ENCODE measurements around the gene PLSCR2. TPM values are rescaled to one million over a fixed set of nuclear protein-coding genes. Genes with fewer than 3 reads are reported as not detected.
"Not testable (repeated sequence)": the region's sequence is repeated elsewhere in the genome, so short reads cannot be mapped to it uniquely, and the experiment has no call there.

PLSCR2 gene
- polyA plus RNA-seq, 2 donors, result not detected

GRCh38 chr3:146431240-146431639 lies 38.1 kb downstream of the PLSCR2 start:
- Histone ChIP-seq H3K4me1 (ENCODE audit: control insufficient read depth in 2 of 2, insufficient read depth in 2 of 2, low read length in 1 of 2) (no peaks in the 10 kb centered on the region), H3K9me3 (ENCODE audit: control insufficient read depth in 2 of 2, insufficient read depth in 1 of 2, low read depth in 1 of 2, low read length in 1 of 2) (peaks cover 0 to 2% of the 10 kb centered on the region in 2 donors), H3K27me3 (ENCODE audit: control insufficient read depth in 1 of 2, insufficient read depth in 2 of 2, low read length in 2 of 2) (no peaks in the 10 kb centered on the region), H3K27ac (ENCODE audit: low read depth in 2 of 2, low read length in 1 of 2) (no peak overlapping the region), H3K4me3 (ENCODE audit: low read depth in 1 of 2, low read length in 2 of 2) (no peak overlapping the region), H3K36me3 (ENCODE audit: control insufficient read depth in 2 of 2, insufficient read depth in 2 of 2, low read length in 1 of 2) (no peaks in the 10 kb centered on the region)

- Histone ChIP-seq H3K36me3 (ENCODE audit: control insufficient read depth in 2 of 2, insufficient read depth in 2 of 2, low read length in 1 of 2) (no peaks in the 10 kb centered on the region), H3K4me1 (ENCODE audit: control insufficient read depth in 2 of 2, insufficient read depth in 2 of 2, low read length in 1 of 2) (no peaks in the 10 kb centered on the region), H3K9me3 (ENCODE audit: control insufficient read depth in 2 of 2, insufficient read depth in 1 of 2, low read depth in 1 of 2, low read length in 1 of 2) (peaks cover 0 to 2% of the 10 kb centered on the region in 2 donors), H3K4me3 (ENCODE audit: low read depth in 1 of 2, low read length in 2 of 2) (no peak overlapping the region), H3K27me3 (ENCODE audit: control insufficient read depth in 1 of 2, insufficient read depth in 2 of 2, low read length in 2 of 2) (no peaks in the 10 kb centered on the region), H3K27ac (ENCODE audit: low read depth in 2 of 2, low read length in 1 of 2) (no peak overlapping the region)
- 83 to 86% methylated on average over 1 of the region's 1 CpG for WGBS, 2 donors
Measured at GRCh38 chr3:146425341-146425740, 44.0 kb downstream of the PLSCR2 start.

- H3K27me3 ChIP-seq (ENCODE audit: control insufficient read depth in 1 of 2, insufficient read depth in 2 of 2, low read length in 2 of 2), result no peaks in the 10 kb centered on the region
- no peak overlapping the region for H3K4me3 ChIP-seq (ENCODE audit: low read depth in 1 of 2, low read length in 2 of 2)
- H3K27ac ChIP-seq (ENCODE audit: low read depth in 2 of 2, low read length in 1 of 2), result no peak overlapping the region
- no peaks in the 10 kb centered on the region for H3K4me1 ChIP-seq (ENCODE audit: control insufficient read depth in 2 of 2, insufficient read depth in 2 of 2, low read length in 1 of 2)
- H3K9me3 ChIP-seq (ENCODE audit: control insufficient read depth in 2 of 2, insufficient read depth in 1 of 2, low read depth in 1 of 2, low read length in 1 of 2), result no peaks in the 10 kb centered on the region
- WGBS, 2 donors, result 56 to 66% methylated on average over 5 of the region's 5 CpGs
- no peaks in the 10 kb centered on the region for H3K36me3 ChIP-seq (ENCODE audit: control insufficient read depth in 2 of 2, insufficient read depth in 2 of 2, low read length in 1 of 2)
Measured at GRCh38 chr3:146421819-146422759, 47.3 kb downstream of the PLSCR2 start.

- 64 to 67% methylated on average over 2 of the region's 2 CpGs for WGBS, 2 donors
- no peaks in the 10 kb centered on the region for H3K27me3 ChIP-seq (ENCODE audit: control insufficient read depth in 1 of 2, insufficient read depth in 2 of 2, low read length in 2 of 2)
Measured at GRCh38 chr3:146416366-146416765, 53.0 kb downstream of the PLSCR2 start.

GRCh38 chr3:146414010-146414409 lies 55.4 kb downstream of the PLSCR2 start:
- H3K27me3 ChIP-seq (ENCODE audit: control insufficient read depth in 1 of 2, insufficient read depth in 2 of 2, low read length in 2 of 2), result no peaks in the 10 kb centered on the region
- H3K9me3 ChIP-seq (ENCODE audit: control insufficient read depth in 2 of 2, insufficient read depth in 1 of 2, low read depth in 1 of 2, low read length in 1 of 2), result peaks cover 4 to 9% of the 10 kb centered on the region in 2 donors
- H3K36me3 ChIP-seq (ENCODE audit: control insufficient read depth in 2 of 2, insufficient read depth in 2 of 2, low read length in 1 of 2), result no peaks in the 10 kb centered on the region
- no peak overlapping the region for H3K4me3 ChIP-seq (ENCODE audit: low read depth in 1 of 2, low read length in 2 of 2)
- 62 to 63% methylated on average over 1 of the region's 1 CpG for WGBS, 2 donors
- no peaks in the 10 kb centered on the region for H3K4me1 ChIP-seq (ENCODE audit: control insufficient read depth in 2 of 2, insufficient read depth in 2 of 2, low read length in 1 of 2)
- no peak overlapping the region for H3K27ac ChIP-seq (ENCODE audit: low read depth in 2 of 2, low read length in 1 of 2)

More at GRCh38 chr3:146416366-146416765, 53.0 kb downstream of the PLSCR2 start:
- Histone ChIP-seq H3K4me1 (ENCODE audit: control insufficient read depth in 2 of 2, insufficient read depth in 2 of 2, low read length in 1 of 2) (no peaks in the 10 kb centered on the region), H3K27ac (ENCODE audit: low read depth in 2 of 2, low read length in 1 of 2) (no peak overlapping the region), H3K4me3 (ENCODE audit: low read depth in 1 of 2, low read length in 2 of 2) (no peak overlapping the region), H3K36me3 (ENCODE audit: control insufficient read depth in 2 of 2, insufficient read depth in 2 of 2, low read length in 1 of 2) (no peaks in the 10 kb centered on the region), H3K9me3 (ENCODE audit: control insufficient read depth in 2 of 2, insufficient read depth in 1 of 2, low read depth in 1 of 2, low read length in 1 of 2) (peaks cover 4 to 7% of the 10 kb centered on the region in 2 donors)

GRCh38 chr3:146412711-146413110 lies 56.6 kb downstream of the PLSCR2 start:
- WGBS, 2 donors, result 92 to 95% methylated on average over 5 of the region's 5 CpGs
- not testable (repeated sequence) for H3K4me1 ChIP-seq (ENCODE audit: control insufficient read depth in 2 of 2, insufficient read depth in 2 of 2, low read length in 1 of 2); H3K36me3 ChIP-seq (ENCODE audit: control insufficient read depth in 2 of 2, insufficient read depth in 2 of 2, low read length in 1 of 2); H3K27ac ChIP-seq (ENCODE audit: low read depth in 2 of 2, low read length in 1 of 2); H3K27me3 ChIP-seq (ENCODE audit: control insufficient read depth in 1 of 2, insufficient read depth in 2 of 2, low read length in 2 of 2); H3K9me3 ChIP-seq (ENCODE audit: control insufficient read depth in 2 of 2, insufficient read depth in 1 of 2, low read depth in 1 of 2, low read length in 1 of 2); H3K4me3 ChIP-seq (ENCODE audit: low read depth in 1 of 2, low read length in 2 of 2)

GRCh38 chr3:146407956-146408355 lies 61.4 kb downstream of the PLSCR2 start:
- no peak overlapping the region for H3K27ac ChIP-seq (ENCODE audit: low read depth in 2 of 2, low read length in 1 of 2)
- no peaks in the 10 kb centered on the region for H3K27me3 ChIP-seq (ENCODE audit: control insufficient read depth in 1 of 2, insufficient read depth in 2 of 2, low read length in 2 of 2)
- H3K36me3 ChIP-seq (ENCODE audit: control insufficient read depth in 2 of 2, insufficient read depth in 2 of 2, low read length in 1 of 2), result no peaks in the 10 kb centered on the region
- H3K4me1 ChIP-seq (ENCODE audit: control insufficient read depth in 2 of 2, insufficient read depth in 2 of 2, low read length in 1 of 2), result no peaks in the 10 kb centered on the region
- H3K4me3 ChIP-seq (ENCODE audit: low read depth in 1 of 2, low read length in 2 of 2), result no peak overlapping the region
- 77 to 80% methylated on average over 7 of the region's 7 CpGs for WGBS, 2 donors
- peaks cover 4 to 9% of the 10 kb centered on the region in 2 donors for H3K9me3 ChIP-seq (ENCODE audit: control insufficient read depth in 2 of 2, insufficient read depth in 1 of 2, low read depth in 1 of 2, low read length in 1 of 2)

GRCh38 chr3:146404436-146404835 lies 64.9 kb downstream of the PLSCR2 start:
- H3K27me3 ChIP-seq (ENCODE audit: control insufficient read depth in 1 of 2, insufficient read depth in 2 of 2, low read length in 2 of 2), result no peaks in the 10 kb centered on the region
- H3K27ac ChIP-seq (ENCODE audit: low read depth in 2 of 2, low read length in 1 of 2), result no peak overlapping the region
- no peaks in the 10 kb centered on the region for H3K36me3 ChIP-seq (ENCODE audit: control insufficient read depth in 2 of 2, insufficient read depth in 2 of 2, low read length in 1 of 2)
- no peaks in the 10 kb centered on the region for H3K9me3 ChIP-seq (ENCODE audit: control insufficient read depth in 2 of 2, insufficient read depth in 1 of 2, low read depth in 1 of 2, low read length in 1 of 2)
- H3K4me1 ChIP-seq (ENCODE audit: control insufficient read depth in 2 of 2, insufficient read depth in 2 of 2, low read length in 1 of 2), result no peaks in the 10 kb centered on the region
- H3K4me3 ChIP-seq (ENCODE audit: low read depth in 1 of 2, low read length in 2 of 2), result no peak overlapping the region

GRCh38 chr3:146403792-146404191 lies 65.6 kb downstream of the PLSCR2 start:
- H3K36me3 ChIP-seq (ENCODE audit: control insufficient read depth in 2 of 2, insufficient read depth in 2 of 2, low read length in 1 of 2), result no peaks in the 10 kb centered on the region
- WGBS, 2 donors, result 68 to 72% methylated on average over 3 of the region's 3 CpGs
- H3K27ac ChIP-seq (ENCODE audit: low read depth in 2 of 2, low read length in 1 of 2), result no peak overlapping the region
- no peaks in the 10 kb centered on the region for H3K4me1 ChIP-seq (ENCODE audit: control insufficient read depth in 2 of 2, insufficient read depth in 2 of 2, low read length in 1 of 2)
- H3K4me3 ChIP-seq (ENCODE audit: low read depth in 1 of 2, low read length in 2 of 2), result no peak overlapping the region
- no peaks in the 10 kb centered on the region for H3K9me3 ChIP-seq (ENCODE audit: control insufficient read depth in 2 of 2, insufficient read depth in 1 of 2, low read depth in 1 of 2, low read length in 1 of 2)
- no peaks in the 10 kb centered on the region for H3K27me3 ChIP-seq (ENCODE audit: control insufficient read depth in 1 of 2, insufficient read depth in 2 of 2, low read length in 2 of 2)

- Histone ChIP-seq H3K27ac (ENCODE audit: low read depth in 2 of 2, low read length in 1 of 2) (no peak overlapping the region), H3K4me1 (ENCODE audit: control insufficient read depth in 2 of 2, insufficient read depth in 2 of 2, low read length in 1 of 2) (no peaks in the 10 kb centered on the region), H3K36me3 (ENCODE audit: control insufficient read depth in 2 of 2, insufficient read depth in 2 of 2, low read length in 1 of 2) (no peaks in the 10 kb centered on the region), H3K4me3 (ENCODE audit: low read depth in 1 of 2, low read length in 2 of 2) (no peak overlapping the region), H3K9me3 (ENCODE audit: control insufficient read depth in 2 of 2, insufficient read depth in 1 of 2, low read depth in 1 of 2, low read length in 1 of 2) (no peaks in the 10 kb centered on the region), H3K27me3 (ENCODE audit: control insufficient read depth in 1 of 2, insufficient read depth in 2 of 2, low read length in 2 of 2) (no peaks in the 10 kb centered on the region)
- 76 to 80% methylated on average over 4 of the region's 4 CpGs for WGBS, 2 donors
Measured at GRCh38 chr3:146396792-146397191, 72.6 kb downstream of the PLSCR2 start.
